GM12801 (cell line): Measurements from ENCODE around the gene TAS2R43.

Experiments used
- TF ChIP-seq, protein P1 (sequence below): IDR thresholded peaks from one replicate; pipeline ENCODE4 v1.5.1; 2011; ENCODE audit warnings: control low read depth; ENCODE audit not compliant: insufficient read length; ENCODE audit errors: extremely low read depth

The TAS2R43 gene

DNA sequence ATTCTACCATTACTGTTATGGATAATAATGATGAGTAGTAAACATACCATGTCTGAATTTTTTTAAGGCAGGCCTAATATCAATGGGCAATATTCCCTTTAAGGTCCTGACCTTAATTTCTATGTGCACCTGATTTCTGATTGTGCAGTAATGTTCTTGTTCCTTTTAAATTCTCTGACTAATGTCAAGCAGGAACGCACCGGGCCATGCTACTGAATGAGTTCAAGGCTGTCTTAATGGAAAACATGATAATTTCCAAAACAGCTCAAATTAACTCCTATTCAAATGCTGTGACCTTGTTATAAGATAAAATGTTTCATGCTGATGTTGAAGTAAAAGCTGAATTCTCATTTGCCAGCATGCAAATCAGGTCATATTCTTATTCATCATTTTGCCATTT is 36.8 kb downstream of the TAS2R43 start:
- TF ChIP-seq, protein P1, sequence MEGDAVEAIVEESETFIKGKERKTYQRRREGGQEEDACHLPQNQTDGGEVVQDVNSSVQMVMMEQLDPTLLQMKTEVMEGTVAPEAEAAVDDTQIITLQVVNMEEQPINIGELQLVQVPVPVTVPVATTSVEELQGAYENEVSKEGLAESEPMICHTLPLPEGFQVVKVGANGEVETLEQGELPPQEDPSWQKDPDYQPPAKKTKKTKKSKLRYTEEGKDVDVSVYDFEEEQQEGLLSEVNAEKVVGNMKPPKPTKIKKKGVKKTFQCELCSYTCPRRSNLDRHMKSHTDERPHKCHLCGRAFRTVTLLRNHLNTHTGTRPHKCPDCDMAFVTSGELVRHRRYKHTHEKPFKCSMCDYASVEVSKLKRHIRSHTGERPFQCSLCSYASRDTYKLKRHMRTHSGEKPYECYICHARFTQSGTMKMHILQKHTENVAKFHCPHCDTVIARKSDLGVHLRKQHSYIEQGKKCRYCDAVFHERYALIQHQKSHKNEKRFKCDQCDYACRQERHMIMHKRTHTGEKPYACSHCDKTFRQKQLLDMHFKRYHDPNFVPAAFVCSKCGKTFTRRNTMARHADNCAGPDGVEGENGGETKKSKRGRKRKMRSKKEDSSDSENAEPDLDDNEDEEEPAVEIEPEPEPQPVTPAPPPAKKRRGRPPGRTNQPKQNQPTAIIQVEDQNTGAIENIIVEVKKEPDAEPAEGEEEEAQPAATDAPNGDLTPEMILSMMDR = no peak
